GM10847 (cell line): ENCODE data around the gene RNF166.

ENCODE experiments used
- POLR2A ChIP-seq: IDR thresholded peaks from 2 replicates; pipeline ENCODE4 v1.6.1; 2011; ENCODE audit not compliant: insufficient read length; ENCODE audit errors: extremely low read depth

RNF166 gene

DNA sequence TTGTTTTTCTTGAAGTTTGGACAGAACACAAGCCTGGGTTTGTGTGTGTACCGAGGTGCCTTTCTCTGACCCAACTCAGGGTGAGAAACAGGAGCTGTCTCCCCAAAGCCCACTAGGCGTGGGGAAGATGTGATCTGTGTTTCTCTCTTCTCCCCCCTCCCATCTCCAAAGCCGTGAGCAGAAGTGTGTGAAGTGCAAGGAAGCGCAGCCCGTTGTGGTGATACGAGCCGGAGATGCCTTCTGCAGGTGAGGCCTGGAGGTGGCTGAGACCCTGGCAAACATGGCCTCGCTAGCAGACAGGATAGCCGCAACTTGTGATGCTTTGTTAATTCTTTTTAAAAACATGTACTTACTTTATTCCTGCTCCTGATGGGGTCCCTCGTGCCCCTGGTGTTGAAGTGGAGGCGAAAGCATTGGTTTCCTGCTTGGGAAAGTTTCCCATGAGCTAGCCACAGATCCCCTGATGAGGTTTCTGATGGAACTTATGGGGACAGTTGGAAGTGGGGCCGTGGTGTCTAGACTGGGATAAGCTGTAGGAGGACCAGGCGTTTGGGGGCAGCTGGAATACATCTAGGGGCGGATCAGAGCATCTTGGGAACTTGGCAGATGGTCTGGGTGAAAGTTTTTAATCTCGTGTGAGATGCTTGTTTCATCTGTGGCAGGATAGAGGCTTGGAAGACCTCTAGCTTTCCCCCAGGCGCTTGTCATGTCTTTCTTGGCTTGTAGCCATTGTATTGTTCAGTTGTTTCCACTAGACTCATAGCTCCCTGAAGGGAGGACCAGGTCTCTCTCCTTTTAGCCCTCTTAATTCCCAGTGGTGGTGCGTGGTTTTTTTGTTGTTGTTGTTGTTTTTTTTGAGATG, 988 bp upstream of the RNF166 start:
- TF ChIP-seq POLR2A, result no peak

- TF ChIP-seq POLR2A, result no peak
Observed at GRCh38 chr16:88705801-88706228, 393 bp downstream of the RNF166 start.

- TF ChIP-seq POLR2A, result no peak
Observed at GRCh38 chr16:88705076-88705684, 1.0 kb downstream of the RNF166 start.

GRCh38 chr16:88703486-88704309, 2.5 kb downstream of the RNF166 start:
- no peak for TF ChIP-seq POLR2A

DNA sequence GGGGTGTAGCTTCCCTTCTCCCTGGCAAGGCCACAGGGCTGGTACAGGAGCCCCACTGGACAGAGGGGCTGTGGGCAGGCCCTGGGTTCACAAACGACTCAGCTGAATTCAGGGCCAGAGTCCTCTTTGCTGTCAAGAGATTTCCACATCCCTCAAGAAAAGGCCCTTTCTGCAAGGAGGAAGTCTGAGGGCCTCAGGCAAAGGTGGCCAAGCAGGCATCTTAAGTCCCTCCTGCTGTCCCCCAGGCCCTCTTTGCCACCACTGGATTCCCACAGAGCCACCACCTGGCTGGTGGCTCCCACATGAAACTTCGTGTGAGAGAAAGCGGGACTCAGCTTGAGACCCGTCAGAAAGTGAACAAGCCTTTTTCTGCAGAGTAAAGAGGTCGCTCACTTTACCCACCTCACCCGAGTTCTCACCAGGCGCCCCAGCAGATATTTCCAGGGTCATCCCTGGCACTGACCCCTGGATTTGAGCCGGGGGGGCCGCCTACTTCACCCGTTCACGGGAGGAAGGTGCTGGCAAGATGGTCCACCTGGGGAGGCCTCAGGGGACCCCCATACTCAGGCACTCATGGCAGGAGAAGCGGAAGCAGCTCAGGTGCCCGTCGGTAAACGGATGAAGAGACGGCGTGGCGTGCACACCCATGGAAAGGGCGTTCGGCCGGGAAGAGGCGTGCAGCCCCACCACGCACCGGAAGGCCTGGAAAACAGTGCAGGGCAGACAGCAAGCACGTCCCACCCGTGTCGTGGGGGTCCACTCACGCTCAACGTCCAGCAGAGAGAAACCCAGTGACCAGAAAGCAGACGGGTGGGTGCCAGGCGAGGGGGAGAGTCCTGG, 3.6 kb downstream of the RNF166 start:
- no peak for TF ChIP-seq POLR2A

- TF ChIP-seq POLR2A, result no peak
Observed at GRCh38 chr16:88701581-88702370, 4.4 kb downstream of the RNF166 start.

DNA sequence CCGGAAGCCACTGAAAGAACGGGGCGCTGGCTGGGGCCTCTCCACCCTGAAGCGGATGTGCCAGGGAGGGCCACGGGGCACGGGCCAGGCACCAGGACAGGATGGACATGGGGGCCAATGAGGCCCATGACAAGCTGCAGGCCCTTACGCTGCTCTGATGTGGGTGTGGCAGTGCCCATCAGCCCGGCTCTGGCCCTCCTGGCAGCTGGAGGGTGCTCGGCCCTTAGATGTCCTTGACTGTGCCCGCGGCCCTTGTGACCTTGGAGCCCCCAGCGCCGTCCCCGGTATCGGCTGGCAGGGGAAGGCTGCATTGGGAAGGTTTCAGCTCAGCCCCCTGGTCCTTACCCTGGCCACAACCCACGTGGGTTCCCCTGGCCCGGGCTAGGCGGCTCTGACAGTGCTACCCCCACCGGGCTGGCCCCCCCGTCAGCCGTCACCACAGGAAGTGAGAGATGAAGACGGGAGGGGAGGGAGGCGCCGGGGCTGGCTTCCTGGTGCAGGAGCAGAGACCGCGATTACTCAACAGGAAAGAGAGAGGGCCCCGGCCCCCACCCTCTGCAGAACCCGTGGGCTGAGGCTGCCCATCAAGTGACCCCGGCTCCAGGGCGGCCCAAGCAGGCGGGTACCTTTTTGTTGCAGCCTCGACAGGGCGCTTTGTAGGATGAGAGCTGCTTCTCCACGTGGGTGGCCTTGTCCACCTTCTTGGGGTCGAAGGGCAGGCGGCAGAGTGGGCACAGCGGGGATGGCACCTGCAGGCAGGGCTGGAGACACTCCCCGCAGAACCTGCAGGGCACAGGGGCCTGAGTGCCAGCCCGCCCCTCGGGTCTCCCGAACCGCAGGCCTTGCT, 5.3 kb downstream of the RNF166 start:
- no peak for TF ChIP-seq POLR2A

GRCh38 chr16:88700322-88700635, 5.9 kb downstream of the RNF166 start:
- TF ChIP-seq POLR2A, result no peak

GRCh38 chr16:88699180-88699579, 7.0 kb downstream of the RNF166 start:
- TF ChIP-seq POLR2A, result no peak

GRCh38 chr16:88698646-88699045, 7.6 kb downstream of the RNF166 start:
- TF ChIP-seq POLR2A, result no peak

- TF ChIP-seq POLR2A, result no peak
Observed at GRCh38 chr16:88697831-88698615, 8.2 kb downstream of the RNF166 start.

DNA sequence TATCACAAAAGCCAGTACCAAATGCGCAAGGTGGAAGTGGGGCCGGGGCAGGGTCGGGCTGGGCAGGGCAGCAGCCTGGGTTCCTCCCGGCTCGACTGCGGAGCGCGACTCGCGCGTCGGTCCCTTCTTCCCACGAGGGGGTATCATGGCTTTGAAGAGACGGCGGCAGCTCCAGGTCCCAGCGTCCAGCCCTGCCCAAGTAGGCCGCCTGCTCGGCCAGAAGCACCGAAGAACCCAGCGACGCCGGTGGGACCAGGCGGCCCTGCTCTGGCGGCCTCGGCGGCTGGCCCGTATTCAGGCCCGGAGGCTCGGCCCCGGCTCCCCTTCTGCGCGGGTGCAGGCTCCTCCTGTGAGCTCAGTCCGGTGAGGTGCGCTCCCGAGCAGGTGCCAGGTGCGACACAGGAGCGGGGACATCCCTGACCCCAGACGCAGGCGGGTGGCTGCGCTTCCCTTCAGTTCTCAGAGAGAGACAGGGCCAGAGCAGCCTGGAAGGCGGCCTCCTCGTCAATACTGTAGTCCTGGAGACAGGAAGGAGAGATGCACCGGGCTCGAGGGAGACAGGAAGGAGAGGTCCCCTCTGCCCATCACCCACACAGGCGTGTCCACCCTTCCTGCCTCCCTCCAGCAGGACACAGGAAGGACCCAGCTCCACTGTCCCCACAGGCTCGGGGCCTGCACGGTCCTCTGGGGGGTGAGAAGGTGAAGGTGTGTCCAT, 8.9 kb downstream of the RNF166 start:
- no peak for TF ChIP-seq POLR2A

- no peak for TF ChIP-seq POLR2A
Observed at GRCh38 chr16:88696441-88696840, 9.8 kb downstream of the RNF166 start.
